GM19452 (cell line): ENCODE results near the gene CHFR.
"Not testable (repeated sequence)": the region's sequence is repeated elsewhere in the genome, so short reads cannot be mapped to it uniquely, and the experiment has no call there.

Experiments
- ATAC-seq: cut with Tn5 transposase; IDR thresholded peaks from one replicate; pipeline ENCODE4 v1.9.1; 2021; ENCODE audit not compliant: unreplicated experiment

CHFR gene

DNA sequence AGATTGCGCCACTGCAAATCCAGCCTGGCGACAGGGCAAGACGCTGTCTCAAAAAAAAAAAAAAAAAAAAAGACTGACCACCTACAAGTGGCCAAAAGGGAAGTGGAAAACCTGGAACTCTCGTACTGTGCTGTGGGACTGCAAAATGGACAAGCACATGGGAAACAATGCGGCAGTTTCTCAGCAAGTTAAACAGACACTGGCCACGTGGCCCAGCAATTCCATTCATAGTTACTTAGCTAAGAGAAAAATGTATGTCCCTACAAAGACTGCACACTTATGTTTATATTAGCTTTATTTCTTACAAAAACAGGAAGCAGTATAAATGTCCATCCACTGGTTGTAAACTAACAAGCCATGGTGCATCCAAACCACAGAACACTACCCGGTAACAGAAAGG is 5.6 kb downstream of the CHFR start:
- ATAC-seq, result no peak

DNA sequence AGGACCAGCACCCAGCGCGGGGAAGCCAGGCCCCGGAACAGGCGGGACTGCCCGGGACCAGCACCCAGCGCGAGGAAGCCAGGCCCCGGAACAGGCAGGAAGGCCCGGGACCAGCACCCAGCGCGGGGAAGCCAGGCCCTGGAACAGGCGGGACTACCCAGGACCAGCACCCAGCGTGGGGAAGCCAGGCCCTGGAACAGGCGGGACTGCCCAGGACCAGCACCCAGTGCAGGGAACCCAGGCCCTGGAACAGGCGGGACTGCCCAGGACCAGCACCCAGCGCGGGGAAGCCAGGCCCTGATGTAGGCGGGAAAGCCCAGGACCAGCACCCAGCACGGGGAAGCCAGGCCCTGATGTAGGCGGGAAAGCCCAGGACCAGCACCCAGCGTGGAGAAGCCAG is 12.8 kb downstream of the CHFR start:
- ATAC-seq, result not testable (repeated sequence)

DNA sequence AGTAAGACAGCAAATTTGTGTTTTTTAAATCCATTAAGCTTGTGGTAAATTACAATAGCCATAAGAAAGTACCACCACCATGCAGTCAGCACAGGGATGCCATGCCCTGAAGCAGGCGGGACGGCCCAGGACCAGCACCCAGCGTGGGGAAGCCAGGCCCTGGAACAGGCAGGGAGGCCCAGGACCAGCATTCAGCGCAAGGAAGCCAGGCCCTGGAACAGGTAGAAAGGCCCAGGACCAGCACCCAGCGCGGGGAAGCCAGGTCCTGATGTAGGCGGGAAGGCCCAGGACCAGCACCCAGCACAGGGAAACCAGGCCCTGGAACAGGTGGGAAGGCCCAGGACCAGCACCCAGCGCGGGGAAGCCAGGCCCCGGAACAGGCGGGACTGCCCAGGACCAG is 13.2 kb downstream of the CHFR start:
- ATAC-seq, result no peak

DNA sequence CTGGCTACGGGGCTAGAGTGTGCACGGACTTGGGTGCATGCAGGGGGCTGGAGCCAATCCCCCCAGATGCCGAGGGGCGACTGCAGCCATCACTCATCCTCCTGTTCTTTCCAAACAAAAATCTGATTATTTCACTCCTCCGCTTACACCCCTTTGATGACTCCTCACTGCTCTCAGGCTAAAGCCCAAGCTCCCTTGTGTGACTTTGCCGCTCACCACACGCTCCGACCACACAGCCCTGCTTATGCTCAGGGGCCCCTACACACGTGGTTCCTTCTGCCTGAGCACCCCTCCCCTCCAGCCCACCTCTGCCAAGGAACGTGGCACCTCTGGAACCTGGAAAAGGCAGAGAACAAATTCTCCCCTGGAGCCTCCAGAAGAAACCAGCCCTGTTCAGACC is 13.7 kb downstream of the CHFR start:
- no peak for ATAC-seq

DNA sequence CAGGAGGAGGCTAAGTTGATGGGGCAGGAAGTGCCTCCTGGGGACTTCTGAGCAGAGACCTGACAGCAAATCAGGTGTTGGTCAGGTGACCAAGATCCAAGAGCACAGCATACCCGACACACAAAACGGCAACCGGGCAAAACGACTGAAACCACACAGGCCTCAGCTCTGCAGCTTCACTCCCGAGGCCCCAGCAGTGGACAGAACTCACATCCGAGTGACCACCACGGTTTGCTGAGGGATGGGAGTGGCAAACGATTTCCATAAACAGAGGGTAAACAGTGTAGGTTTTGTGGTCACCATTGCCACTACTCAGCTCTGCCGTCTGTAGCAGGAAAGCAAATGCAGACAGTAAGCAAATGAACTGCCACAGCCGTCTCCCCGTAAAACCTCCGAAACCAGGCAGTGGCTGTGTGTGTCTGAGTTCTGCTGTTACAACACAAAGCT is 14.4 kb downstream of the CHFR start:
- no peak for ATAC-seq

DNA sequence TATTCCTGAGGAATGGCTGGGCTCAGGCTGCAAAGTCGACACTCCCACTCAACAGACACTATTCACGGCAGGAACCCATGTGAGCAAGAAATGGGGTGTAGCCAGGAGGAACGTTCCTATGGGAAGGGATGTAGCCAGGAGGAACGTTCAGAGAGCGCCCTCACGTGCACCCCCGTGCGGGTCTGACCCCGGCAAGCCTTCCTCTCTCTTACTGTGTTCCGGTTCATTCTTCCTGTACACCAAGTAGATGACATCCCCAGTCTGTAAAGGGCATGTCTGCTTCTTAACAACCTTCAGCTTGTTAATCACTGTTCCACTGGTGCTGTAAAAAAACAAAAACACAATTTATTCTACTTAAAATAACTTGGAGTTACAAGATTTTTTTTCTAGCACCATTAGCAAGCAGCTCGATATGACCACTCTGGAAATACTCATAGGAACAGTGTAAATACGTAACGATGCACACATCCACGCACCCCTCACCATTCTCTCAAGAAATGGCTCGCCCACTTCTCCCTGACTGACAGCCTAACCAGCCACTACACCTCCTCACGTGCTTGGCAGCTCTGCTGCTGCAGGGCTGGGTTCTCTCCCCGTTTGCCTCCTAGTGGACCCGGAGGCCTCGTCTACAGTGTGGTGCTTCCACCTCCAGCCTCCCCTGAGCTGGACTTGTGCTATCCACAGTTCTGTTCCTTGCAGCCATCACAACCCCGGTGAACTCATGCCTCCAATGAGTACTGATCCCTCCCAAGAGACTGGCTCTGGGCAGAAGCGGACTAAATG is 15.1 kb downstream of the CHFR start:
- no peak for ATAC-seq

DNA sequence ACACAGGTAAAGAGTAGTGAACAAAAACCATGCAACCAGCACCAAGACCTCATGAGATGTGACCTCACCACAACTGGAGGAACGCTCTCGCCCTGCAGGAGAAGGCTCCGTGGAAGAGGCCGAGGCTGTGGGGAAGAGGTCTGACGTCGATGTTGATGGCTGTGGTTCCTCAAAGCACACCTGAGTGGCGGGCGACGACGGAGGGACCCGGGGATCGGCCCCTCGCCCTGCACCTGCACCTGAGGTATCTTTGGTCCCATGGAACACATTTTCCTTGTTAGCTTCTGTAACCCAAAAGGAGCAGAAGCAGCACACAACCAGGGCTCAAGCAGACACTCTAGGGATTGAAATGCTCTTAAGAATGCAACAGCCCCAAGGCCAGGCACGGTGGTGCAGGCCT is 17.9 kb downstream of the CHFR start:
- ATAC-seq, result no peak

DNA sequence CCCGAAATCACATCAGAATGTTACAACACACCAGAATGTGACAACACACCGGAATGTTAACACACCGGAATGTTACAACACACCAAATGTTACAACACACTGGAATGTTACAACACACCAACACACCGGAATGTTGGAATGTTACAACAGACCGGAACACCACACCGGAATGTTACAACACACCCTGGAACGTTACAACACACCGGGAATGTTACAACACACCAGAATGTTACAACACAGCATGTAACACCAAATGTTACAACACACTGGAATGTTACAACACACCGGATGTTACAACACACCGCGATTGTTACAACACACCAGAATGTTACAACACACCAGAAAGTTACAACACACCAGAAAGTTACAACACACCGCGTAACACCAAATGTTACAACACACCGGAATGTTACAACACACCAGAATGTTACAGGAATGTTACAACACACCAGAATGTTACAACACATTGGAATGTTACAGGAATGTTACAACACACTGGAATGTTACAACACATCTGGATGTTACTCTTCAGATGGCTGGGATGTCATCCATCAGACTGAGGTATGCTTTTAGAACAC is 21.1 kb downstream of the CHFR start:
- ATAC-seq, result no peak

DNA sequence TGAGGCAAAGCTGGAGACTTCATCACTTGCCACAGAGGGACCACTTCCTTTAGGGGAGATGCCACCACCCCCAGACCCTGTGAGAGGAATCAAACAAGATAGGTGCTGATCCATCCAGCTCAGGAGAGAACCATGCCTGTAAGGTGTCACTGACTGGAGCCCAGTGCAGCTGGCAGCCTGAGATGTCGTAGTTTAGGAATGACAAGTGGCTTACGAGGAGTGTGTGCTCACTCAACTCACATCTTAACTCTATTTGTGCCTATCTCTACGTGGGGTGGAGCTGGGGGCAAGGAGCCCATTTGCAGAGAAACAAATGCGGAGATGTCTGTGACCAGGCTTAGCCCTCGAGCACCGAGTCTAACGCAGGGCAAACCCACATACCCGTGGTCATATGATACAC is 25.8 kb downstream of the CHFR start:
- no peak for ATAC-seq

DNA sequence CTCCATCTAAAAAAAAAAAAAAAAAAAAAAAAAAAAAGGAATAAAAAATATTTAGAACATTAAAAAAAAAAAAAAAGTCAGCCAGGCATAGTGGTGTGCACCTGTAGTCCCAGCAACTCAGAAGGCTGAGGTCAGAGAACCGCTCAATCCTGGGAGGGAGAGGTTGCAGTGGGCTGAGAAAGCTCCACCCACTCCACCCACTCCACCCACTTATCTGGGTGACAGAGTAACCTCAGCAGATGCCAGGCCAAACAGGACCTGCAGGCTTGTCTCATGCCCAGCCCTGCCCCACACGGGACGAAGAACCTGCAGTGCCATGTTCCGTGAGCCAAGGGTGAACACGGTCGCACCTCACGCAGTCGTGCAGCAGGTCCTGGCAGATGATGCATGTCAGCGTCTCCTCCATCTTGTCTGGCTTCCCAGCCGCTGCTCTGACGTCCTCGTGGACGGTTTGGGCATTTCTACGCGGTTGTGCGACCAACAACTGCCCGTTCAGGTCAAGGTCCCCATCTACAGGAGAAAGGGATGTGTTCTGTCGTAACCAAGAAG is 28.6 kb downstream of the CHFR start:
- no peak for ATAC-seq

DNA sequence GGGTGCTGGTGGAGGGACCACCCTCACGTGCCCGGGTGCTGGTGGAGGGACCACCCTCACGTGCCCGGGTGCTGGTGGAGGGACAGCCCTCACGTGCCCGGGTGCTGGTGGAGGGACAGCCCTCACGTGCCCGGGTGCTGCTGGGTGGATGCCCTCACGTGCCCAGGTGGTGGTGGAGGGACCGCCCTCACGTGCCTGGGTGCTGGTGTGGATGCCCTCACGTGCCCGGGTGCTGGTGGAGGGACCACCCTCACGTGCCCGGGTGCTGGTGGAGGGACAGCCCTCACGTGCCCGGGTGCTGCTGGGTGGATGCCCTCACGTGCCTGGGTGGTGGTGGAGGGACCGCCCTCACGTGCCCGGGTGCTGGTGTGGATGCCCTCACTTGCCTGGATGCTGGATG is 30.4 kb downstream of the CHFR start:
- not testable (repeated sequence) for ATAC-seq

DNA sequence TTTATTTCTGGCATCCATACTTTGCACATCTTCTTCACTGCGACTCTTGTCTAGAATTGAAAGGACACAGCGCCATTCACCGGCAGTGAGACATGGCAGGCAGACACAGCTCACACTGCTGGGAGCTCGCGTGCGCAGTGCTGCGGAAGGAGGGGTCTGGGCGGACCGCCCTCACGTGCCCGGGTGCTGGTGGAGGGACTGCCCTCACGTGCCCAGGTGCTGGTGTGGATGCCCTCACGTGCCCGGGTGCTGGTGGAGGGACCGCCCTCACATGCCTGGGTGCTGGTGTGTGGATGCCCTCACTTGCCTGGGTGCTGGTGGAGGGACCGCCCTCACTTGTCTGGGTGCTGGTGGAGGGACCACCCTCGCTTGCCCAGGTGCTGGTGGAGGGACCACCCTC is 30.8 kb downstream of the CHFR start:
- ATAC-seq, result no peak

DNA sequence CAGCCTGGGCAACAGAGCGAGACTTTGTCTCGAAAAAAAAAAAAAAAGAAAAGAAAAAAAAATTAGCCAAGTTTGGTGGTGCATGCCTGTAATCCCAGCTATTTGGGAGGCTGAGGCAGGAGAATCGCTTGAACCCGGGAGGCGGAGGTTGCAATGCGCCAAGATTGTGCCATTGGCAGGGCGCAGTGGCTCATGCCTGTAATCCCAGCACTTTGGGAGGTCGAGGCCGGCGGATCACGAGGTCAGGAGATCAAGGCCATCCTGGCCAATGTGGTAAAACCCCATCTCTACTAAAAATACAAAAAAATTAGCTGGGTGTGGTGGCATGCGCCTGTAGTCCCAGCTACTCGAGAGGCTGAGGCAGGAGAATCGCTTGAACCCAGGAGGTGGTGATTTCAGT is 32.2 kb downstream of the CHFR start:
- ATAC-seq, result not testable (repeated sequence)

DNA sequence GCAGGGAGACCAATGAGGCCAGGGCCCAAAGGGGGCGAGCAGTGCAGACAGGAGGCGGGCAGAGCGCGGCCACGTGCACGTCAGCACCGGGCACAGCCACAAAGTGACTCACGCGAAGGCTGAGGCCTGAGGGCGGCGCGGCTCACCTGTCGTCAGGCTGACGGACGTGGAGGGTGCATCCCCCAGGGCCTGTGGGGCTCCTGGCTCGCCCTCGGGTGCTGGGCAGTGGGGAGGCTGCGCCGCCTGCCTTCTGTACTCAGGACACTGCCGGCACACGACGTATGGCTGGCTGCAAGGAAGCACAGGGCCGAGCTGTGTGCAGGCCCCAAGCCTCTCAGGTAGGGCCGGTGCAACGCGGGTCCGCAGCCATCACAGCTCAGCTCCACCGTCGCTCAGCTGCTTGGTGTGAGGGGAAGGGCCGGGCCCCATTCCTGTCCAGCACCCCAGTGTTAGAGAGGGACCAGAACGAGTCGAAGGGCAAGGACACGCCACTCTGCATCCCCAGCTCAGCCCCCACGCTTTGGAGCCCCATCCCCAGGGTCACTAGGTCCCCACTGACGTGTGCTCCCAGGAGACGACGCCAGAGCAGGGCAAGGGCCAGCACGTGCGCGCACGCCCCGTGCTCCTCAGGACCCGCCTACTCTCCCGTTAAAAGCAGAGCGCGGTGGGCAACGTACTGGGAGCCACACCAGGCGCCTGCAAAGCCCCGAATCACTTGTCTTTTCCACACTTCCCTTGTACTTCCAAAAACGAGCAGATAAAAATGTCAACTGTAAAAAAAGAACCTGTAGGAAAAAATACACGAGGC is 33.9 kb downstream of the CHFR start:
- no peak for ATAC-seq

DNA sequence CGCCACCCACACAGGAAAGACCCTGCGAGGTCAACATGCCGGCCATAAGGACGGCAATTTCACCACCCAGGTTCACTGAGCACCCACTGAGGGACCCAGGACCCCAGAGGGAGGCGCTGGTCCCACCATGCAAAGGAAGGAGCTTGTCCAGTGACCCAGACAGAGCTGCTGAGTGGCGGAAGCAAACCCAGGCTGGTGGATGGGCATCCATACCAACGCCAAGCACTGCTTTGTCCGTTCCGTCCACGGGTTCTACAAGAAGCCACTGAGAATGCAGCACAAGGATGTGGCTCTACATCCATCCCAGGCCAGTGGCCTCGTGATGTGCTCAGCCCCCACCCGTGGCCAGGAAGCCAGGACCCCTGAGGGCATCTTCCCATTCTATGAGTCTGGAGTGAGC is 34.9 kb downstream of the CHFR start:
- no peak for ATAC-seq

DNA sequence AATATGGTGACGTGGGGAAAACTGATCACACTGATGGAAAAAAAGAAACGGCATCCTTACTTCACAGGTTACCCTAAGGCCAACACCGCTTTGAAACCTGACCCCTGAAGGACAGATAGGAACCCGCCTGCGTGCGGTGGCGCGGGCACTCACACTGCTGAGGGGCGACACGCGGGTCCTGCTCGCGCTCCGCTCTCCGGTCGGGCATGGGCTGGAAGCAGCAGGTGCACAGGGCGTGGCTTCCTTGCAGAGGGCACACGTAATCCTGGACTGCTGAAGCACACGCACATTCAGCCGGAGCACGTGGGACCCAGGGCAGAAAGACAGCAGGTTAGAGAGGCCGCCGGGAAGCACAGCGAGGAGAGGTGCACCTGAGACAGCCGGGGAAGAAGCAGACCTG is 35.9 kb downstream of the CHFR start:
- no peak for ATAC-seq

DNA sequence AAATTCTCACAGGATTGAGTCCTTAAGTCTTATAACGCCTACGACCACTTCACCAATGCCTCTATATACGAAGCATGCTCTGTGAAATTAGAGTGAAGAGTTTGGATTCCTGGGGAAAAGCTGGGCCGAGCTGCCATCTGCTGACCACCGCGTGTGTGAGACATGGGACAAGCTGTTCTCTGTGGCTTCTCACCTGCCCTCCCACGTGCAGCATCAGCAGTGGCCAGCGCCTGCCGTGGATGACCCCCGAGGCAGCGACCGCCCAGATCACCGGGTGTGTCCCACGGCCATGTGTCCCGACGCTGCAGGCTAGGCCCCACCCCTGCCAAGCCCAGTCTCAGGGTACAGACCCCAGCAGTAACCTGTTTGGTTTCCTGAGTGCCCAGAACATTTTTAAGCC is 37.1 kb downstream of the CHFR start:
- no peak for ATAC-seq

DNA sequence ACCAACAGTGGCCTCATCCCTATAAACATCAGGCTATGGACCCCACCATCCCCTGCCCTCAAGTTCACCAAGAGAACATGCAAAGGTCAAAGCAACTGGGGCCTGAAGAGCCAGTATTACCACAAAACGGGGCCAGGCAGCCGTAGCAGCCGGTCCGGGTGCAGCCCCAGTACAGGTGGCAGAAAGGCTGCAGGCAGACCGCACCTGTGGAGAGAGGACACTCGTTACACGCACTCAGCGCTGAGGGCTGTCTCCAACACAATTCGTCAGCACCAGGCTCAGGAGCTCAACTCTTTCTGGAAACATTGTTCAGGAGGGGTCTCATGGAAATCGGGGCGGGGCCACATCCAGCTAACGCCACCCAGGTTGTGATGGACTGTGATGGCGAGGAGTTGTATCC is 38.9 kb downstream of the CHFR start:
- no peak for ATAC-seq

DNA sequence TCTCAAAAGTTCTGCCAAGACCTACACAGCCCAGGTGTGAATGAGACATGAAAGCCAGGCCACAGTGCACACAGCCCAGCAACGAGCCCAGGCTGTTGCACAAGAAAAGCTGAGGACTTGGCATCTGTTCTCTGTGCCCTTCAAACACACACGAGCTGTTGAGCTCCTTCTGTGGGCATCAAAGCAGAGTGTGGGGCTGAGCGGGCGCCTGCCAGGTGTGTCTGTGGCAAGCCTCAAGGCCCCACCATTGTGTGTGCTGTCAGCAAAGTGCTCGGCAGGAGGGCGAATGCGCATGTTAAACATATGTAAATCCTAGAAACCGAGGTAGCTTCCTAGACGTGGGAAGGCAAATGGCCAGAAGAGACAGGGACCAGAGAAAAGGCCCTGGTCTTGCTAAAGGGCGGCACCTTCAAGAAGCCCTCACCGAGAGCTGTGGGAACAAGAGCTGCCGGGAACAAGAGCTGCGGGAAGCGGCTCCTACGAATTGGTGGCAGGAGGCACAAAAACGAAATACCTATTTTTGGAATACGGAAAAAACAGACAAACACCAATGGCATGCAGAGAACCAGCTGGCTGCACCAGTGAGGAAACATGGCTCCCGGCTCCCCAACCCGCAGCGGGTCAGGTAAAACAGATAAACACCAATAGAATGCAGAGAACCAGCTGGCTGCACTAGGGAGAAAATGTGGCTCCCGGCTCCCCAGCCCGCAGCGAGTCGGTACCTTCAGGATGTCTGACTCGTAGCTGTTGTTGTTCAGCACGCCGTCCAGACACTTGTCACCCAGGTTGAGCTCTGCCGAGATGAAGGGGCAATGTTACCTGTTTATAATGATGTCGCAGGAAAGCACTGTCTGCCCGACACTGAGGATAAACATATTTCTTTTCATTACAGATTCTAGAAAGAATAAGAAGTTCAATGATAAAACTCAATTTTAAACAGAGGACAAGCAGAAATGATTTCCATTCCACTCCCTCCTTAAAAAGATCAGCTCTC is 39.7 kb downstream of the CHFR start:
- no peak for ATAC-seq

DNA sequence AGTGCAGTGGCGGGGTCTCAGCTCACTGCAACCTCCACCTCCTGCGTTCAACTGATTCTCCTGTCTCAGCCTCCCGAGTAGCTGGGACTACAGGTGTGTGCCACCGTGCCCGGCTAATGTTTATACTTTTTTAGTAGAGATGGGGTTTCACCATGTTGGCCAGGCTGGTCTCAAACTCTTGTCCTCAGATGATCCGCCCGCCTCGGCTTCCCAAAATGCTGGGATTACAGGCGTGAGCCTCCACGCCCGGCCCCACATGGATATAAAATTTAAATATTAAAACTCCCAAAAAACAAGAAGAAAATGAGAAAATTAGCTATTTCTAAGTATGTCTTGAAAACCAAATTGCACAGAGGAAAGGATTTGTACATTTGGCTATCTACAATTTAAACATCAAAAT is 42.7 kb downstream of the CHFR start:
- not testable (repeated sequence) for ATAC-seq
